ENCODE measurements around the gene SLC26A2.

Gene SLC26A2

DNA sequence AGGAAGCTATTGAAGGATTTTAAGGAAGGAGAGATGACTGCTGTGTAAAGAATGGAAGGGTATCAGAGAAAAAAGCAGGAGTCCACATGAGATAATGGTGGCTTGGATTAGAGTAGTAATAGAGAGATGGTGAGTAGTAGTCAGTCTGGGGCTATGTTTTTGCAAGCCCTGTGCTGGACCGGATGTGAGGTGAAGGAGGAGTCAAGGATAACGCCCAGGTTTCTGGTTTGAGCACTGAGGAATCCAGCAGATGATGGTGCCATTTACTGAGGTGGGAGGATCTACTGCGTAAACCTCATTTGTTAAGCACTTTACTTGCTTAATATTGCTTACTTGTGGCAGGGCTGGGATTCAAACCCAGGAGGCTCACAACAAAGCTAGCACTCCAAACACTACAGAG is 38.8 kb downstream of the SLC26A2 start:
- FAIRE-seq = no peak

GRCh38 chr5:149999866-150000255 is 39.3 kb downstream of the SLC26A2 start:
- no peak for DNase-seq (ENCODE audit: extremely low spot score, insufficient read length, low read depth)
- no peak for FAIRE-seq

More for the DNA sequence above, 38.8 kb downstream of the SLC26A2 start:
- DNase-seq (ENCODE audit: extremely low spot score, insufficient read length, low read depth) = no peak

- peak; percentile 92 for FAIRE-seq
- peak; percentile 87 for DNase-seq (ENCODE audit: extremely low spot score, insufficient read length, low read depth)
Observed at GRCh38 chr5:150000256-150000989, 39.9 kb downstream of the SLC26A2 start, which contains the start of the genes HMGXB3 and TIGD6. TSS of gene HMGXB3 (plus strand) at chr5:150000739. CDS start at chr5:150004853, 4,114 bp downstream. TSS of gene TIGD6 (minus strand) at chr5:150000654. CDS start at chr5:149996348, 4,306 bp downstream.

GRCh38 chr5:150000990-150001659 is 40.6 kb downstream of the SLC26A2 start:
- DNase-seq (ENCODE audit: extremely low spot score, insufficient read length, low read depth) = no peak
- no peak for FAIRE-seq

- DNase-seq (ENCODE audit: extremely low spot score, insufficient read length, low read depth) (peak; percentile 54), FAIRE-seq (peak; percentile 90)
Observed at GRCh38 chr5:150001660-150002486, 41.3 kb downstream of the SLC26A2 start.

DNA sequence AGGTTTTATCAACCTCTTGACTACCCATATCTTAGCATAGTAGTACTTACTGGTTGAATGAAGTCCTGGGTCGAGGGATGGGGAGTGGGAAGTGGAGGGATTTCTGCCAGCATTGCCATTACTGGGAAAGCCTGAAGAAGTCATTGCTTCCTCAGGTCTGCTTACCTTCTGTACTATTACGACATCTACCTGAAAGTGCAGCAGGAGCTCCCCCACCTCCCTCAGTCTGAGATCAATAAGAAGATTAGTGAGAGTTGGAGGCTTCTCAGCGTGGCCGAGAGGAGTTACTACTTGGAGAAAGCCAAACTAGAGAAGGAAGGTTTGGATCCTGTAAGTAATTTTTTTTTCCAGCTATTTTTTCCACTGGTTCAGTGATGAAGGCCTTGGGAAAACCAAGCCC is 45.8 kb downstream of the SLC26A2 start:
- FAIRE-seq = no peak

DNA sequence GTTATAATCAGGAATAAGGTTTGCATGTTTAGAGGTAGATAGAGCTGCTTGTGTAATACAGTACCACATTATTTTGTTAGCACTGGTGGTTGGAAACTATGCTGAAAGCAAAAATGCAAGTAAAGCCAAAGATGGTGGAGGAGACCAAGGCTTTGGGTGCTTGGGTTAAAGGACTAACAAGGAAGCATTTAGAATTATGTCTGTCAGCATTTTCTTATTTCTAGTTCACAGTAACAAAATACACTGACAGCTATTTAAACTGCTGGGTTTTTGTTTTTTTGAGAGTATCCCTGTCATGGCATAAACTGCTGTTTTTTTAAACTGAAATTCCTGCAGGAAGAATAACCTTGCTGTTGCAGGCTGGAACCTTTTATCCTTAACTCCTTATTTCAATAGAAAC is 46.5 kb downstream of the SLC26A2 start:
- DNase-seq (ENCODE audit: extremely low spot score, insufficient read length, low read depth) (no peak), FAIRE-seq (no peak)

More for the DNA sequence above, 45.8 kb downstream of the SLC26A2 start:
- no peak for DNase-seq (ENCODE audit: extremely low spot score, insufficient read length, low read depth)

DNA sequence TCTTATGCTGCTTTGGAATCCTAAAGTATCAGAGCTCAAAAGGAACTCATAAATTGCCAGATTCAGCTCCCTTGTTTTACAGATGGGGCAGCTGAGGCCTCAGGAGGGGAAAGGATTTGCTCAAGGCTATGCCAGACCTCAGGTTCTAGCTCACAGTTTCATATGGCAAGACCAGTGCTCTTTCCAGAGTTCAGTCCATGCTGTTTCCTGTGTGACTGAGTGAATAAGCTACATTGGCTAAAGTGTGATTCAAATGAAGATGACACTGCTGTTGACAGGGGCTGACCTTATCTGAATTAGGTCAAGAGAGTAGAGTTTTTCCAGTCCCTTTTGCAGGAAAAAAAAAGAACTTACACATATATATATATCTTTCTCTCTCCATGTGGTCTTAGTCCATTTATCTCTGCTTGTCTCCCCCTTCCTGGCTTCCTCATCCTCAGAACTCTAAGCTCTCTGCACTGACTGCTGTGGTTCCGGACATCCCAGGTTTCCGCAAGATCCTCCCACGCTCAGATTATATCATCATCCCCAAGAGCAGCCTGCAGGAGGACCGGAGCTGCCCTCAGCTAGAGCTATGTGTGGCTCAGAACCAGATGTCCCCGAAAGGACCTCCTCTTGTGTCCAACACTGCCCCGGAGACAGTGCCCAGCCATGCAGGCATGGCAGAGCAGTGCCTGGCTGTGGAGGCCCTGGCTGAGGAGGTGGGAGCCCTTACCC is 49.3 kb downstream of the SLC26A2 start:
- DNase-seq (ENCODE audit: extremely low spot score, insufficient read length, low read depth) (no peak), FAIRE-seq (no peak)

GRCh38 chr5:150013931-150014330 is 53.4 kb downstream of the SLC26A2 start:
- no peak for DNase-seq (ENCODE audit: extremely low spot score, insufficient read length, low read depth)
- no peak for FAIRE-seq

- DNase-seq (ENCODE audit: extremely low spot score, insufficient read length, low read depth) (no peak), FAIRE-seq (no peak)
Observed at GRCh38 chr5:150014456-150014855, 53.9 kb downstream of the SLC26A2 start.

DNA sequence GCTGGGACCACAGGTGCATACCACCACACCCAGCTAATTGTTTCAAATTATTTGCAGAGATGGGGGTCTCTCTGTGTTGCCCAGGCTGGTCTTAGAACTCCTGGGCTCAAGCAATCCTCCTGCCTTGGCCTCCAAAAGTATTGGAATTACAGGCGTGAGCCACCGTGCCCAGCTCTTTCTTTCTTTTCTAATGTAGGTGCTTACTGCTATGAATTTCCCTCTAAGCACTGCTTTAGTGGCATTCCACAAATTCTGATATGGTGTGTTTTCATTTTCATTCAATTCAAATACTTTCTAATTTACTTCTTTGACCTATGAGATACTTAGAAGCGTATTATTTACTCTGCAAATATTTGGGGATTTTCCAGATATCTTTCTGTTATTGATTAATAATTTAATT is 54.9 kb downstream of the SLC26A2 start:
- no peak for DNase-seq (ENCODE audit: extremely low spot score, insufficient read length, low read depth)
- FAIRE-seq = no peak

GRCh38 chr5:150016537-150016936 is 56.0 kb downstream of the SLC26A2 start:
- DNase-seq (ENCODE audit: extremely low spot score, insufficient read length, low read depth) (no peak), FAIRE-seq (no peak)

GRCh38 chr5:150017226-150018005 is 56.9 kb downstream of the SLC26A2 start:
- no peak for DNase-seq (ENCODE audit: extremely low spot score, insufficient read length, low read depth)
- no peak for FAIRE-seq

GRCh38 chr5:150020249-150020648 is 59.7 kb downstream of the SLC26A2 start:
- DNase-seq (ENCODE audit: extremely low spot score, insufficient read length, low read depth) (no peak), FAIRE-seq (no peak)

- FAIRE-seq (no peak), DNase-seq (ENCODE audit: extremely low spot score, insufficient read length, low read depth) (no peak)
Observed at GRCh38 chr5:150021491-150022157, 61.1 kb downstream of the SLC26A2 start.

DNA sequence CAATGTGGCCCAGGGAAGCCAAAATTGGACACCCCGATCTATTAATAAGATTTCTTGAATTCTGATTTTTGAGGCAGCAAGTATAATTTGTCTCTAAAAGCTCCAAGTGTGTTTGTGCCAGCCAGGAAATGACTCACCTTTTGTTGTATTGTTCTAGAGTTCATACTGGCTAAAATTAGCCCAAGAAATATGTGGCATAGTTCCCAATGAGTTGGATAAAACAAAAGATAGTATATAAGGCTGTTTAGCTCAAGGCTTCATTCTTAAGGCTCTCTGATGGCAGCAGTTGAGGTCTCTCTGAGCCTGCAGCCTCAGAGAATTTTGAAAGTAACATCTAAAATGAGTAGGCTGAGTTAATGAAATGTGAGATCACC is 61.6 kb downstream of the SLC26A2 start:
- DNase-seq (ENCODE audit: extremely low spot score, insufficient read length, low read depth) = no peak
- no peak for FAIRE-seq

DNA sequence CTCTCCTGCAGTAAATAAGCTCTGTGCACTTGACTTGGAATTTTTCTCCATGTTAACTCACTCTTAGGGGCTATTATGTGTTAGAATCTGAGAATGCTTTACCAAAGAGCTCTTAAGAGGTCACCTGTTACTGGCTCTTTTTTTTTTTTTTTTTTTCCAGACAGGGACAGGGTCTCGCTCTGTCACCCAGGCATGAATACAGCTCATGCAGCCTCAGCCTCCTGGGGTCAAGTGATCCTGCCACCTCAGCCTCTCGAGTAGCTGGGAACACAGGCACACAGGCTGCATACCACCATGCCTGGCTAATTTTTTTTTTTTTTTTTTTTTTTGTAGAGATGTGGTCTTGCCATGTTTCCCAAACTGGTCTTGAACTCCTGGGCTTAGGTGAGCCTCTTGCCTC is 62.1 kb downstream of the SLC26A2 start:
- no peak for FAIRE-seq
- no peak for DNase-seq (ENCODE audit: extremely low spot score, insufficient read length, low read depth)

- FAIRE-seq (no peak), DNase-seq (ENCODE audit: extremely low spot score, insufficient read length, low read depth) (no peak)
Observed at GRCh38 chr5:150023136-150023535, 62.6 kb downstream of the SLC26A2 start.

All from GM18507 (cell line).